Vagina (tissue), 2 donors: ENCODE results near the gene MORC2. TPM values are rescaled to one million over a fixed set of nuclear protein-coding genes. Genes with fewer than 3 reads are reported as not detected.

Experiments
- DNase-seq, 2 donors: peaks; one replicate each; pipeline ENCODE4 v3.0.0-alpha.2; 2017; ENCODE audit errors: extremely low spot score in 2 of 2
- H3K27ac ChIP-seq: fragments of 200-600 bp; sonication (generic); one replicate; pipeline ENCODE4 v1.5.1; 2019
- H3K27me3 ChIP-seq: fragments of 200-600 bp; sonication (generic); one replicate; pipeline ENCODE4 v1.5.1; 2019
- H3K36me3 ChIP-seq, 2 donors: fragments of 200-600 bp; sonication (generic); one replicate each; pipeline ENCODE4 v1.5.1; 2017 to 2019
- H3K4me1 ChIP-seq: fragments of 200-600 bp; sonication (generic); one replicate; pipeline ENCODE4 v1.5.1; 2019
- H3K4me3 ChIP-seq, 2 donors: fragments of 200-600 bp; sonication (generic); 1 replicate in 1 of 2; 2 replicates in 1 of 2; pipeline ENCODE4 v1.5.1; 2016 to 2019
- H3K9me3 ChIP-seq: fragments of 200-600 bp; sonication (generic); one replicate; pipeline ENCODE4 v1.5.1; 2019
- POLR2A ChIP-seq, 2 donors: fragments of 450-650 bp; IDR thresholded peaks; one replicate each; pipeline ENCODE4 v1.6.1; 2017; ENCODE audit warnings: antibody characterized with exemption in 2 of 2, mild to moderate bottlenecking in 2 of 2, moderate library complexity in 2 of 2
- POLR2AphosphoS5 ChIP-seq, 2 donors: sonication (generic); formaldehyde crosslinking; IDR thresholded peaks; one replicate each; pipeline ENCODE4 v1.9.0; 2017; ENCODE audit warnings: antibody characterized with exemption in 2 of 2, mild to moderate bottlenecking in 2 of 2, low read depth in 1 of 2; ENCODE audit not compliant: insufficient read depth in 1 of 2
- intact Hi-C: fragments of 100-400 bp; cut with DNase I; formaldehyde crosslinking; loops from one replicate; pipeline ENCODE4 v1.15.1; 2023
- total RNA-seq: library from RNA; depleted of rRNA; stranded (reverse); fragments of >200 nt; gene quantifications from one replicate; pipeline ENCODE4 v1.2.3, GENCODE V29; 2016
- TF ChIP-seq, protein P1 (sequence below), 3 experiments: fragments of 450-650 bp in 2 of 3; fragments of 200-600 bp in 1 of 3; sonication (generic) in 1 of 3; IDR thresholded peaks; one replicate each; pipeline ENCODE4 v1.5.1; 2017 to 2019; ENCODE audit warnings: antibody characterized with exemption in 3 of 3, mild to moderate bottlenecking in 2 of 3, moderate library complexity in 2 of 3

The MORC2 gene
- total RNA-seq, 1 donor from 2014 or later = 18.4 TPM

DNA sequence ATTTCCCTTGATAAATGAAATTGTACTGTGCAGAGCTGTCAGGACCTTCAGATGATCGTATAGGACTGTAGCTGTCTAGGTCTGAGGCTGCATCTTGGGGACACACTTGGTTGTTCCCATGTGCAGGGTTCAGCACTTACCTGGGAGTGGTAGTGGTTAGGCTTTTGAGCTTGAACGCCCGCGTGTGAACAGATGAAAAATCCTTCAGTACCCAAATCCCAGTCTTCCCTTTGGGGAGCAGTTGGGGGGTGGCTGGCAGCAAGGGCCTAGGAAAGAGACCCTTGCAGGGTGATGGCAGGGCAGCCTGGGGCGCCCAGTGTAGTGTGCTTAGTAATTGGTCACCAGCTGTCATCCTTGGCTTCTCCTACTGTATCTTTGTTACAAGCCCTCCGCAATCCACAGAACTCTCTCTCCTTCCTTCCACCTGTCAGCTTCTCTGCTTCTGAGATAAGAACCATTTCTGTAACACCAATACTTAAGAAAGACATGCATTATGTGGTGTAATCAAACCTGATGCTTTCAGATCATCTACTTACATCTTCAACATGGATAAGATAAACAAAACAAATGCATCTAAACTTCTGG lies 64.6 kb downstream of the MORC2 start:
- Histone ChIP-seq H3K4me1 (no peaks in the 10 kb centered on the region), H3K9me3 (peaks cover 3% of the 10 kb centered on the region), H3K36me3 (peaks cover 0 to 3% of the 10 kb centered on the region in 2 donors), H3K27me3 (no peaks in the 10 kb centered on the region), H3K27ac (no peak overlapping the region), H3K4me3 (no peak overlapping the region)
- peak in 1 of 2 donors; percentile 52 for DNase-seq
- intact Hi-C loops = no loop called here
- TF ChIP-seq POLR2AphosphoS5 (IDR thresholded peaks at IDR 0.05; ENCODE audit: insufficient read depth in 1 of 2, low read depth in 1 of 2) = no peak
- no peak for TF ChIP-seq POLR2A (IDR thresholded peaks at IDR 0.05)
- TF ChIP-seq, protein P1, sequence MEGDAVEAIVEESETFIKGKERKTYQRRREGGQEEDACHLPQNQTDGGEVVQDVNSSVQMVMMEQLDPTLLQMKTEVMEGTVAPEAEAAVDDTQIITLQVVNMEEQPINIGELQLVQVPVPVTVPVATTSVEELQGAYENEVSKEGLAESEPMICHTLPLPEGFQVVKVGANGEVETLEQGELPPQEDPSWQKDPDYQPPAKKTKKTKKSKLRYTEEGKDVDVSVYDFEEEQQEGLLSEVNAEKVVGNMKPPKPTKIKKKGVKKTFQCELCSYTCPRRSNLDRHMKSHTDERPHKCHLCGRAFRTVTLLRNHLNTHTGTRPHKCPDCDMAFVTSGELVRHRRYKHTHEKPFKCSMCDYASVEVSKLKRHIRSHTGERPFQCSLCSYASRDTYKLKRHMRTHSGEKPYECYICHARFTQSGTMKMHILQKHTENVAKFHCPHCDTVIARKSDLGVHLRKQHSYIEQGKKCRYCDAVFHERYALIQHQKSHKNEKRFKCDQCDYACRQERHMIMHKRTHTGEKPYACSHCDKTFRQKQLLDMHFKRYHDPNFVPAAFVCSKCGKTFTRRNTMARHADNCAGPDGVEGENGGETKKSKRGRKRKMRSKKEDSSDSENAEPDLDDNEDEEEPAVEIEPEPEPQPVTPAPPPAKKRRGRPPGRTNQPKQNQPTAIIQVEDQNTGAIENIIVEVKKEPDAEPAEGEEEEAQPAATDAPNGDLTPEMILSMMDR (IDR thresholded peaks at IDR 0.05) = no peak

DNA sequence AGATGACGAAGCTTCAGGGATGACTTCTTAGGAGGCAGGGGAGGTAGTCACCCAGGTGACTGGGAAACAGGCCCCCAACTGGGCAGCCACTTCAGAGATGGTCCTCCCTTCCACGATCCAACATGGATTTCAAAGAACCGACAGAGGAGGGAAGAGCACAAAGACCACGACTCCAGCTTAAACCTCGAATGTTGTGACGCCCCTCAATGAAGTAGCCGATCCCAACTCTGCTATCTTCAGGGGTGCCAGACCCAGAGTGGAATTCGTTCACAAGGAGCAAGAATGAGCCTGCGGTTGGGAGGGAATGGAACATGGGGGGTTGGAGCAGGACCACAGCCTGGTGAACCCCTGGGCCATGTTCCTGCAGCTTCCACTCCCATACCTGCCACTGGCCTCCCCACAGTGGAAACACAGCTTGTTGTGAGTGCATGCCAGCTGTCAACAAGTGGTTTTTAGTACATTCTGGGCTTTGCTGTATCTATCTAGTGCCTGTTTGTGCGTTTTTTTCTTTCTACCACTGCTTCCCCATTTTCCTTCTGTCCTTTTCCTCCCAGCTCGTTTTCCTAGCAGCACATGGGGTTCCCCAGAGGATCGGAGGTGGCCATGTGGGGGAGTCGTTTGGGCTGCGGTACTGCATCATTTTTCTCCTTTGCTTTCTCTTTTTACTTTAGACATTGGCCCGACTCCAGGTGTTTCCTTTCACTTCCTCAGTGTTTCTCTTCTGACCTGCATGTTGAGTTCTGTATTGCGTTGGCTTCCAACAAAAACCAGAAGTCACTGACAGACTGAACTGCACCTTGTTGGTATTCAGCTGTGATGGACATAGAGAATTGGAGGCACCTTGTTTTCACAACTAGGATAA lies 65.8 kb downstream of the MORC2 start:
- no peaks in the 10 kb centered on the region for H3K27me3 ChIP-seq
- TF ChIP-seq POLR2AphosphoS5 (IDR thresholded peaks at IDR 0.05; ENCODE audit: insufficient read depth in 1 of 2, low read depth in 1 of 2) = no peak
- no peak for TF ChIP-seq POLR2A (IDR thresholded peaks at IDR 0.05)
- TF ChIP-seq, protein P1 (IDR thresholded peaks at IDR 0.05) = no peak

DNA sequence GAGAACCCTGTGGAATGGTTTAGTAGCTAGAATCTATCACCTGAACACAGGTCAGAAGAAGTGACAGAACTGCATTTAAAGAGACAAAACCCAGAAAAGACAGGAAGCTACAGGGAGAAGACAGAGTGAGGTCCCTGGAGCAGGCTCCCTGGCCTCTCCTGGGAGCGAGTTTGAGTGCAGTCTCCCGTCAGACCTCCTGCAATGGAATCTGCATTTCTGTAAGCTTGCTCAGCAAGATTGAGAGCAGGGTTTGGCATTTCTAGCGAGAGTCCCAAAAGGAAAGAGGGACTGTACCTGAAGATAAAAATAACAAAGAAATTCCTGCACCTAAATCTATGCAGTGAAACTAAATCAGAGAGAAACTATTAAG lies 74.2 kb downstream of the MORC2 start:
- Histone ChIP-seq H3K9me3 (no peaks in the 10 kb centered on the region), H3K27ac (no peak overlapping the region), H3K36me3 (no peaks in the 10 kb centered on the region), H3K4me1 (no peaks in the 10 kb centered on the region), H3K4me3 (no peak overlapping the region), H3K27me3 (no peaks in the 10 kb centered on the region)
- intact Hi-C loops = no loop called here
- TF ChIP-seq POLR2A (IDR thresholded peaks at IDR 0.05) (no peak), POLR2AphosphoS5 (IDR thresholded peaks at IDR 0.05; ENCODE audit: insufficient read depth in 1 of 2, low read depth in 1 of 2) (no peak)
- TF ChIP-seq, protein P1 (IDR thresholded peaks at IDR 0.05) = no peak
- peak in 1 of 2 donors; percentile 6 for DNase-seq

More for the DNA sequence above, 65.8 kb downstream of the MORC2 start:
- H3K36me3 ChIP-seq = peaks cover 0 to 3% of the 10 kb centered on the region in 2 donors
- H3K9me3 ChIP-seq = peaks cover 3% of the 10 kb centered on the region
- peak in 1 of 2 donors; percentile 52 for DNase-seq
- H3K27ac ChIP-seq = no peak overlapping the region
- no peak overlapping the region for H3K4me3 ChIP-seq
- H3K4me1 ChIP-seq = no peaks in the 10 kb centered on the region
- intact Hi-C loops = no loop called here

DNA sequence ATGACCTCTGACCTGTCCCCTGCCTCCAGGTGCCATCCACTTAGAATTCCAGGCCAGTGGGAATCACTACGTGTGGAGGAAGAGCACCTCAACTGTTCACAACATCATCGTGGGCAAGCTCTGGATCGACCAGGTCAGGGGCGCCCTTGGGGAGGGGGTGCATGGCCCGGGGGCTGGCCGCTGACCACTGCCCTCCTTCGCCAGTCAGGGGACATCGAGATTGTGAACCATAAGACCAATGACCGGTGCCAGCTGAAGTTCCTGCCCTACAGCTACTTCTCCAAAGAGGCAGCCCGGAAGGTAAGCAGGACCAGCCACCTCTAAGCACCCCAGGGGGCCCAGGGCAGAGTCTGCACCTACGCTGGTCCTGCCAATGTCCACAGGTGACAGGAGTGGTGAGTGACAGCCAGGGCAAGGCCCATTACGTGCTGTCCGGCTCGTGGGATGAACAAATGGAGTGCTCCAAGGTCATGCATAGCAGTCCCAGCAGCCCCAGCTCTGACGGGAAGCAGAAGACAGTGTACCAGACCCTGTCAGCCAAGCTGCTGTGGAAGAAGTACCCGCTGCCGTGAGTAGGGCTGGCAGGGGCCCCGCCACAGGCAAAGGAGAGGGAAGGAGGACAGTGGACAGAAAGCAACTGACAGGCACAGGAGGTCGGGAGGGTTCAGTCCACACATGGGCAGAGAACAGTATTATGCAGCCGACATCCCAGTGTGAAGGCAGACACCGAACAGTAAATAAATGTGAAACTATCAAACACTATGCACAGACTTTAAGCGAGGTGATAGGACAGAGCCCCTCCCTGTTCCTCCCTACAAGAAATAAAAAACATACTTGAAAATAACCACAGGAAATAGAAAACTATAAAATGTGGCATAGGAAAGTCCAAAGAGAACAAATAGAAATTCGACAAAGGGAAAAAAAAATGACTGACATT lies 74.9 kb downstream of the MORC2 start:
- no peak overlapping the region for H3K27ac ChIP-seq
- TF ChIP-seq POLR2AphosphoS5 (IDR thresholded peaks at IDR 0.05; ENCODE audit: insufficient read depth in 1 of 2, low read depth in 1 of 2) (no peak), POLR2A (IDR thresholded peaks at IDR 0.05) (no peak)
- TF ChIP-seq, protein P1 (IDR thresholded peaks at IDR 0.05) = no peak
- H3K9me3 ChIP-seq = no peaks in the 10 kb centered on the region
- peak in 1 of 2 donors; percentile 76 for DNase-seq
- no peaks in the 10 kb centered on the region for H3K4me1 ChIP-seq
- no peaks in the 10 kb centered on the region for H3K27me3 ChIP-seq
- intact Hi-C loops = no loop called here
- no peaks in the 10 kb centered on the region for H3K36me3 ChIP-seq
- no peak overlapping the region for H3K4me3 ChIP-seq
